ENCODE results near the gene RNF157. TPM values are rescaled to one million over a fixed set of nuclear protein-coding genes. Genes with fewer than 3 reads are reported as not detected.

Gene RNF157
- total and polyA plus RNA-seq, 12 donors = 2.3 to 6.1 (median 4.5) TPM

GRCh38 chr17:76275382-76276068 lies 35.2 kb upstream of the RNF157 start:
- Histone ChIP-seq H3K27ac (no peak overlapping the region), H3K4me3 (no peak overlapping the region), H3K36me3 (replicated peaks in 1 of 2) (peaks cover 0 to 3% of the 10 kb centered on the region in 2 donors), H3K9me3 (replicated peaks in 1 of 3) (no peaks in the 10 kb centered on the region), H3K4me1 (replicated peaks in 1 of 2) (peaks cover 6 to 21% of the 10 kb centered on the region in 2 donors), H3K27me3 (no peaks in the 10 kb centered on the region)
- DNase-seq = no peak
- TF ChIP-seq POLR2A (IDR thresholded peaks at IDR 0.05) = no peak
- intact Hi-C loops (cut with DNase I) = no loop called here
- WGBS, 4 donors = 84 to 98% (median 88%) methylated on average over 8 to 22 of the region's 22 CpGs

GRCh38 chr17:76274112-76274956 lies 34.0 kb upstream of the RNF157 start:
- 48 to 73% (median 70%) methylated on average over 10 to 21 of the region's 21 CpGs for WGBS, 4 donors
- Histone ChIP-seq H3K4me1 (replicated peaks in 1 of 2) (peaks cover 6 to 23% of the 10 kb centered on the region in 2 donors), H3K9me3 (replicated peaks in 1 of 3) (no peaks in the 10 kb centered on the region), H3K4me3 (no peak overlapping the region), H3K36me3 (replicated peaks in 1 of 2) (peaks cover 0 to 5% of the 10 kb centered on the region in 2 donors), H3K27me3 (no peaks in the 10 kb centered on the region), H3K27ac (peak overlapping the region in 1 of 5 donors; percentile 17)
- DNase-seq = no peak
- TF ChIP-seq CTCF (IDR thresholded peaks at IDR 0.05) (no peak), POLR2A (IDR thresholded peaks at IDR 0.05) (no peak)
- intact Hi-C loops (cut with DNase I) = no loop called here

GRCh38 chr17:76273445-76274111 lies 33.3 kb upstream of the RNF157 start:
- no peak overlapping the region for H3K27ac ChIP-seq
- H3K36me3 ChIP-seq (replicated peaks in 1 of 2) = peaks cover 0 to 5% of the 10 kb centered on the region in 2 donors
- WGBS, 4 donors = 81 to 84% (median 83%) methylated on average over 8 to 26 of the region's 26 CpGs
- TF ChIP-seq CTCF (IDR thresholded peaks at IDR 0.05) (no peak), POLR2A (IDR thresholded peaks at IDR 0.05) (no peak)
- H3K27me3 ChIP-seq = no peaks in the 10 kb centered on the region
- no peak overlapping the region for H3K4me3 ChIP-seq
- H3K4me1 ChIP-seq (replicated peaks in 1 of 2) = peaks cover 6 to 27% of the 10 kb centered on the region in 2 donors
- no peak for DNase-seq
- intact Hi-C loops (cut with DNase I) = no loop called here
- no peaks in the 10 kb centered on the region for H3K9me3 ChIP-seq (replicated peaks in 1 of 3)

- Histone ChIP-seq H3K27me3 (no peaks in the 10 kb centered on the region), H3K9me3 (replicated peaks in 1 of 3) (no peaks in the 10 kb centered on the region), H3K36me3 (replicated peaks in 1 of 2) (peaks cover 0 to 5% of the 10 kb centered on the region in 2 donors), H3K4me3 (peak overlapping the region in 1 of 4 donors; percentile 60), H3K4me1 (replicated peaks in 1 of 2) (peaks cover 6 to 35% of the 10 kb centered on the region in 2 donors), H3K27ac (peak overlapping the region in 2 of 5 donors; percentile 59 to 64)
- TF ChIP-seq POLR2A (IDR thresholded peaks at IDR 0.05) (no peak), CTCF (IDR thresholded peaks at IDR 0.05) (no peak)
- 65 to 85% (median 72%) methylated on average over 11 to 19 of the region's 19 CpGs for WGBS, 4 donors
- intact Hi-C loops (cut with DNase I) = no loop called here
- DNase-seq = no peak
These were observed 32.5 kb upstream of the RNF157 start for GRCh38 chr17:76272541-76273444.

All from adrenal gland (tissue), 12 donors.